ENCODE measurements around the gene HBE1. TPM values are rescaled to one million over a fixed set of nuclear protein-coding genes. Genes with fewer than 3 reads are reported as not detected.

HBE1 gene
- total and polyA plus RNA-seq, 9 of the 15 experiments (the other 6 are each of a cell fraction or from before 2014, with no cell fraction given), result 612 to 10,250 (median 2,181) TPM

DNA sequence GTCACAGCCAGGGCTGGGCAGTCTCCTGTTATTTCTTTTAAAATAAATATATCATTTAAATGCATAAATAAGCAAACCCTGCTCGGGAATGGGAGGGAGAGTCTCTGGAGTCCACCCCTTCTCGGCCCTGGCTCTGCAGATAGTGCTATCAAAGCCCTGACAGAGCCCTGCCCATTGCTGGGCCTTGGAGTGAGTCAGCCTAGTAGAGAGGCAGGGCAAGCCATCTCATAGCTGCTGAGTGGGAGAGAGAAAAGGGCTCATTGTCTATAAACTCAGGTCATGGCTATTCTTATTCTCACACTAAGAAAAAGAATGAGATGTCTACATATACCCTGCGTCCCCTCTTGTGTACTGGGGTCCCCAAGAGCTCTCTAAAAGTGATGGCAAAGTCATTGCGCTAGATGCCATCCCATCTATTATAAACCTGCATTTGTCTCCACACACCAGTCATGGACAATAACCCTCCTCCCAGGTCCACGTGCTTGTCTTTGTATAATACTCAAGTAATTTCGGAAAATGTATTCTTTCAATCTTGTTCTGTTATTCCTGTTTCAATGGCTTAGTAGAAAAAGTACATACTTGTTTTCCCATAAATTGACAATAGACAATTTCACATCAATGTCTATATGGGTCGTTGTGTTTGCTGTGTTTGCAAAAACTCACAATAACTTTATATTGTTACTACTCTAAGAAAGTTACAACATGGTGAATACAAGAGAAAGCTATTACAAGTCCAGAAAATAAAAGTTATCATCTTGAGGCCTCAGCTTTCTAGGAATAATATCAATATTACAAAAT, 18.6 kb upstream of the HBE1 start (continued):
- TF ChIP-seq, protein P1, sequence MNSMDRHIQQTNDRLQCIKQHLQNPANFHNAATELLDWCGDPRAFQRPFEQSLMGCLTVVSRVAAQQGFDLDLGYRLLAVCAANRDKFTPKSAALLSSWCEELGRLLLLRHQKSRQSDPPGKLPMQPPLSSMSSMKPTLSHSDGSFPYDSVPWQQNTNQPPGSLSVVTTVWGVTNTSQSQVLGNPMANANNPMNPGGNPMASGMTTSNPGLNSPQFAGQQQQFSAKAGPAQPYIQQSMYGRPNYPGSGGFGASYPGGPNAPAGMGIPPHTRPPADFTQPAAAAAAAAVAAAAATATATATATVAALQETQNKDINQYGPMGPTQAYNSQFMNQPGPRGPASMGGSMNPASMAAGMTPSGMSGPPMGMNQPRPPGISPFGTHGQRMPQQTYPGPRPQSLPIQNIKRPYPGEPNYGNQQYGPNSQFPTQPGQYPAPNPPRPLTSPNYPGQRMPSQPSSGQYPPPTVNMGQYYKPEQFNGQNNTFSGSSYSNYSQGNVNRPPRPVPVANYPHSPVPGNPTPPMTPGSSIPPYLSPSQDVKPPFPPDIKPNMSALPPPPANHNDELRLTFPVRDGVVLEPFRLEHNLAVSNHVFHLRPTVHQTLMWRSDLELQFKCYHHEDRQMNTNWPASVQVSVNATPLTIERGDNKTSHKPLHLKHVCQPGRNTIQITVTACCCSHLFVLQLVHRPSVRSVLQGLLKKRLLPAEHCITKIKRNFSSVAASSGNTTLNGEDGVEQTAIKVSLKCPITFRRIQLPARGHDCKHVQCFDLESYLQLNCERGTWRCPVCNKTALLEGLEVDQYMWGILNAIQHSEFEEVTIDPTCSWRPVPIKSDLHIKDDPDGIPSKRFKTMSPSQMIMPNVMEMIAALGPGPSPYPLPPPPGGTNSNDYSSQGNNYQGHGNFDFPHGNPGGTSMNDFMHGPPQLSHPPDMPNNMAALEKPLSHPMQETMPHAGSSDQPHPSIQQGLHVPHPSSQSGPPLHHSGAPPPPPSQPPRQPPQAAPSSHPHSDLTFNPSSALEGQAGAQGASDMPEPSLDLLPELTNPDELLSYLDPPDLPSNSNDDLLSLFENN (IDR thresholded peaks at IDR 0.05; ENCODE audit: low read depth in 2 of 2, low read length in 2 of 2), result peak in 1 of 2 experiments; percentile 89; a peak in 2 of 4 replicates
- TF ChIP-seq, protein P2, sequence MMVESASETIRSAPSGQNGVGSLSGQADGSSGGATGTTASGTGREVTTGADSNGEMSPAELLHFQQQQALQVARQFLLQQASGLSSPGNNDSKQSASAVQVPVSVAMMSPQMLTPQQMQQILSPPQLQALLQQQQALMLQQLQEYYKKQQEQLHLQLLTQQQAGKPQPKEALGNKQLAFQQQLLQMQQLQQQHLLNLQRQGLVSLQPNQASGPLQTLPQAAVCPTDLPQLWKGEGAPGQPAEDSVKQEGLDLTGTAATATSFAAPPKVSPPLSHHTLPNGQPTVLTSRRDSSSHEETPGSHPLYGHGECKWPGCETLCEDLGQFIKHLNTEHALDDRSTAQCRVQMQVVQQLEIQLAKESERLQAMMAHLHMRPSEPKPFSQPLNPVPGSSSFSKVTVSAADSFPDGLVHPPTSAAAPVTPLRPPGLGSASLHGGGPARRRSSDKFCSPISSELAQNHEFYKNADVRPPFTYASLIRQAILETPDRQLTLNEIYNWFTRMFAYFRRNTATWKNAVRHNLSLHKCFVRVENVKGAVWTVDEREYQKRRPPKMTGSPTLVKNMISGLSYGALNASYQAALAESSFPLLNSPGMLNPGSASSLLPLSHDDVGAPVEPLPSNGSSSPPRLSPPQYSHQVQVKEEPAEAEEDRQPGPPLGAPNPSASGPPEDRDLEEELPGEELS (CRISPR knock-in tag; IDR thresholded peaks at IDR 0.05; ENCODE audit: borderline replicate concordance), result no peak
- TF ChIP-seq, protein P3, sequence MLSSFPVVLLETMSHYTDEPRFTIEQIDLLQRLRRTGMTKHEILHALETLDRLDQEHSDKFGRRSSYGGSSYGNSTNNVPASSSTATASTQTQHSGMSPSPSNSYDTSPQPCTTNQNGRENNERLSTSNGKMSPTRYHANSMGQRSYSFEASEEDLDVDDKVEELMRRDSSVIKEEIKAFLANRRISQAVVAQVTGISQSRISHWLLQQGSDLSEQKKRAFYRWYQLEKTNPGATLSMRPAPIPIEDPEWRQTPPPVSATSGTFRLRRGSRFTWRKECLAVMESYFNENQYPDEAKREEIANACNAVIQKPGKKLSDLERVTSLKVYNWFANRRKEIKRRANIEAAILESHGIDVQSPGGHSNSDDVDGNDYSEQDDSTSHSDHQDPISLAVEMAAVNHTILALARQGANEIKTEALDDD (IDR thresholded peaks at IDR 0.05), result peak; percentile 66; the same call in 1 of the 2 replicates
- TF ChIP-seq DPF2 (IDR thresholded peaks at IDR 0.05) (peak; percentile 98), KDM1A (IDR thresholded peaks at IDR 0.05) (no peak), HSF4 (CRISPR knock-in tag; IDR thresholded peaks at IDR 0.05; ENCODE audit: borderline replicate concordance) (0 out of 2 replicates have a peak, but pooled peaks have one; percentile 6), GABPA (tag; conservative IDR thresholded peaks at IDR 0.05; ENCODE audit: low read depth) (no peak), FOXM1 (IDR thresholded peaks at IDR 0.05; ENCODE audit: low read depth) (peak; percentile 63; the same call in 1 of the 2 replicates), FOXM1 (CRISPR knock-in tag; IDR thresholded peaks at IDR 0.05; ENCODE audit: low read depth) (no peak), NFRKB (IDR thresholded peaks at IDR 0.05; ENCODE audit: low read depth) (peak; percentile 37; the same call in 1 of the 2 replicates), ZFX (CRISPR knock-in tag; IDR thresholded peaks at IDR 0.05) (no peak), NCOA1 (IDR thresholded peaks at IDR 0.05; ENCODE audit: low read depth) (peak; percentile 41; the same call in 1 of the 2 replicates), KLF6 (CRISPR knock-in tag; IDR thresholded peaks at IDR 0.05; ENCODE audit: borderline replicate concordance) (0 out of 2 replicates have a peak, but pooled peaks have one; percentile 4), LCOR (CRISPR knock-in tag; IDR thresholded peaks at IDR 0.05) (no peak; the same call in 1 of the 2 replicates)
- TF ChIP-seq, protein P4, sequence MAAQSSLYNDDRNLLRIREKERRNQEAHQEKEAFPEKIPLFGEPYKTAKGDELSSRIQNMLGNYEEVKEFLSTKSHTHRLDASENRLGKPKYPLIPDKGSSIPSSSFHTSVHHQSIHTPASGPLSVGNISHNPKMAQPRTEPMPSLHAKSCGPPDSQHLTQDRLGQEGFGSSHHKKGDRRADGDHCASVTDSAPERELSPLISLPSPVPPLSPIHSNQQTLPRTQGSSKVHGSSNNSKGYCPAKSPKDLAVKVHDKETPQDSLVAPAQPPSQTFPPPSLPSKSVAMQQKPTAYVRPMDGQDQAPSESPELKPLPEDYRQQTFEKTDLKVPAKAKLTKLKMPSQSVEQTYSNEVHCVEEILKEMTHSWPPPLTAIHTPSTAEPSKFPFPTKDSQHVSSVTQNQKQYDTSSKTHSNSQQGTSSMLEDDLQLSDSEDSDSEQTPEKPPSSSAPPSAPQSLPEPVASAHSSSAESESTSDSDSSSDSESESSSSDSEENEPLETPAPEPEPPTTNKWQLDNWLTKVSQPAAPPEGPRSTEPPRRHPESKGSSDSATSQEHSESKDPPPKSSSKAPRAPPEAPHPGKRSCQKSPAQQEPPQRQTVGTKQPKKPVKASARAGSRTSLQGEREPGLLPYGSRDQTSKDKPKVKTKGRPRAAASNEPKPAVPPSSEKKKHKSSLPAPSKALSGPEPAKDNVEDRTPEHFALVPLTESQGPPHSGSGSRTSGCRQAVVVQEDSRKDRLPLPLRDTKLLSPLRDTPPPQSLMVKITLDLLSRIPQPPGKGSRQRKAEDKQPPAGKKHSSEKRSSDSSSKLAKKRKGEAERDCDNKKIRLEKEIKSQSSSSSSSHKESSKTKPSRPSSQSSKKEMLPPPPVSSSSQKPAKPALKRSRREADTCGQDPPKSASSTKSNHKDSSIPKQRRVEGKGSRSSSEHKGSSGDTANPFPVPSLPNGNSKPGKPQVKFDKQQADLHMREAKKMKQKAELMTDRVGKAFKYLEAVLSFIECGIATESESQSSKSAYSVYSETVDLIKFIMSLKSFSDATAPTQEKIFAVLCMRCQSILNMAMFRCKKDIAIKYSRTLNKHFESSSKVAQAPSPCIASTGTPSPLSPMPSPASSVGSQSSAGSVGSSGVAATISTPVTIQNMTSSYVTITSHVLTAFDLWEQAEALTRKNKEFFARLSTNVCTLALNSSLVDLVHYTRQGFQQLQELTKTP (IDR thresholded peaks at IDR 0.05; ENCODE audit: low read depth in 1 of 2, partially characterized antibody in 2 of 2), result no peak

Measured in K562 (cell line).